K562 (cell line): ENCODE data around the gene HOXB6. TPM values are rescaled to one million over a fixed set of nuclear protein-coding genes. Genes with fewer than 3 reads are reported as not detected.

Source experiments
- CHD4 ChIP-seq: fragments of 200-600 bp; sonication (generic); IDR thresholded peaks from 3 replicates; pipeline ENCODE4 v1.6.1; 2012; ENCODE audit warnings: low read depth, mild to moderate bottlenecking, mixed read lengths, low read length, inconsistent platforms; ENCODE audit not compliant: insufficient read depth, insufficient replicate concordance, poor library complexity, severe bottlenecking
- DMBX1 ChIP-seq: fragments of 250-450 bp; sonication (Bioruptor Pico); IDR thresholded peaks from 2 replicates; pipeline ENCODE4 v1.8.0; 2022; ENCODE audit warnings: inconsistent platforms, mild to moderate bottlenecking, moderate library complexity, borderline replicate concordance
- EZH2 ChIP-seq: IDR thresholded peaks from 2 replicates; pipeline ENCODE4 v1.6.1; 2012; ENCODE audit warnings: low read depth, mild to moderate bottlenecking, inconsistent platforms, low read length, borderline replicate concordance
- MAFF ChIP-seq: IDR thresholded peaks from 2 replicates; pipeline ENCODE4 v1.6.1; 2012; ENCODE audit warnings: low read length, improper control_type of control experiment
- NFE2L1 ChIP-seq: fragments of 450-650 bp; IDR thresholded peaks from 2 replicates; pipeline ENCODE4 v1.6.1; 2016; ENCODE audit warnings: missing genetic modification characterization, low read depth, mild to moderate bottlenecking, missing compliant biosample characterization, moderate library complexity, borderline replicate concordance
- NFRKB ChIP-seq: fragments of 450-650 bp; IDR thresholded peaks from 2 replicates; pipeline ENCODE4 v1.6.1; 2016; ENCODE audit warnings: low read depth
- POLR2B ChIP-seq: fragments of 450-650 bp; IDR thresholded peaks from 2 replicates; pipeline ENCODE4 v1.6.1; 2018; ENCODE audit warnings: low read depth; ENCODE audit not compliant: partially characterized antibody
- RAD51 ChIP-seq: fragments of 450-650 bp; IDR thresholded peaks from 2 replicates; pipeline ENCODE4 v1.7.1; 2016; ENCODE audit warnings: low read depth, mild to moderate bottlenecking, borderline replicate concordance
- RBFOX2 ChIP-seq: fragments of 200-400 bp; formaldehyde crosslinking; IDR thresholded peaks from 2 replicates; pipeline ENCODE4 v1.6.1; 2017; ENCODE audit warnings: low read depth, mild to moderate bottlenecking, low read length, moderate library complexity
- SMAD4 ChIP-seq: fragments of 250-450 bp; sonication (Bioruptor Pico); conservative IDR thresholded peaks from 2 replicates; pipeline ENCODE4 v1.8.0; 2021; ENCODE audit warnings: inconsistent platforms, mild to moderate bottlenecking, moderate library complexity
- SMARCA5 ChIP-seq: fragments of 450-650 bp; IDR thresholded peaks from 2 replicates; pipeline ENCODE4 v1.6.1; 2016
- SMARCB1 ChIP-seq: IDR thresholded peaks from 2 replicates; pipeline ENCODE4 v1.6.1; 2011; ENCODE audit warnings: improper control_type of control experiment, low read depth; ENCODE audit not compliant: insufficient read length
- STAT5B ChIP-seq: fragments of 250-450 bp; sonication (Bioruptor Pico); IDR thresholded peaks from 2 replicates; pipeline ENCODE4 v1.8.0; 2021; ENCODE audit warnings: mild to moderate bottlenecking, inconsistent platforms
- TAF1 ChIP-seq: IDR thresholded peaks from 2 replicates; pipeline ENCODE4 v1.6.1; 2011; ENCODE audit warnings: mild to moderate bottlenecking, low read length, moderate library complexity; ENCODE audit not compliant: insufficient read depth, control insufficient read depth, severe bottlenecking; ENCODE audit errors: extremely low read depth
- polyA plus RNA-seq, 8 experiments: library from polyadenylated mRNA; depleted of rRNA in 4 of 8; stranded (reverse) in 5 of 8; unstranded in 3 of 8; fragments of >200 nt; fragmentation: Nextera tagmentation in 2 of 8; fragmentation: Illumina TruSeq in 1 of 8; extraction: Ambion mirVana in 2 of 8; extraction: Trizol in 1 of 8; gene quantifications; 2 replicates each; pipeline versions ENCODE4 v1.2.1 to v1.2.3, GENCODE V29; 2011 to 2014; ENCODE audit warnings: inconsistent platforms in 1 of 8, missing spikeins in 1 of 8
- total RNA-seq, 7 experiments: library from RNA; depleted of rRNA in 6 of 7; stranded (reverse); fragments of >200 nt in 6 of 7; fragmentation: Illumina TruSeq in 2 of 7; extraction: Trizol in 2 of 7; gene quantifications; 2 replicates each; pipeline versions ENCODE4 v1.2.1 to v1.2.3, GENCODE V29; 2011 to 2021; ENCODE audit warnings: low replicate concordance in 1 of 7
- TF ChIP-seq, protein P1 (sequence below): sonication (generic); formaldehyde crosslinking; IDR thresholded peaks from 2 replicates; pipeline ENCODE4 v1.8.0; 2022; ENCODE audit warnings: mild to moderate bottlenecking, missing genetic modification reagents
- TF ChIP-seq, protein P2 (sequence below): fragments of 250-450 bp; sonication (Bioruptor Pico); IDR thresholded peaks from 2 replicates; pipeline ENCODE4 v1.4.0; 2020
- TF ChIP-seq, protein P3 (sequence below): fragments of 450-650 bp; IDR thresholded peaks from 2 replicates; pipeline ENCODE4 v1.6.1; 2018; ENCODE audit not compliant: partially characterized antibody

Gene HOXB6
- total and polyA plus RNA-seq, 9 of the 15 experiments (the other 6 are each of a cell fraction or from before 2014, with no cell fraction given): 1.2 to 14.8 (median 4.9) TPM

DNA sequence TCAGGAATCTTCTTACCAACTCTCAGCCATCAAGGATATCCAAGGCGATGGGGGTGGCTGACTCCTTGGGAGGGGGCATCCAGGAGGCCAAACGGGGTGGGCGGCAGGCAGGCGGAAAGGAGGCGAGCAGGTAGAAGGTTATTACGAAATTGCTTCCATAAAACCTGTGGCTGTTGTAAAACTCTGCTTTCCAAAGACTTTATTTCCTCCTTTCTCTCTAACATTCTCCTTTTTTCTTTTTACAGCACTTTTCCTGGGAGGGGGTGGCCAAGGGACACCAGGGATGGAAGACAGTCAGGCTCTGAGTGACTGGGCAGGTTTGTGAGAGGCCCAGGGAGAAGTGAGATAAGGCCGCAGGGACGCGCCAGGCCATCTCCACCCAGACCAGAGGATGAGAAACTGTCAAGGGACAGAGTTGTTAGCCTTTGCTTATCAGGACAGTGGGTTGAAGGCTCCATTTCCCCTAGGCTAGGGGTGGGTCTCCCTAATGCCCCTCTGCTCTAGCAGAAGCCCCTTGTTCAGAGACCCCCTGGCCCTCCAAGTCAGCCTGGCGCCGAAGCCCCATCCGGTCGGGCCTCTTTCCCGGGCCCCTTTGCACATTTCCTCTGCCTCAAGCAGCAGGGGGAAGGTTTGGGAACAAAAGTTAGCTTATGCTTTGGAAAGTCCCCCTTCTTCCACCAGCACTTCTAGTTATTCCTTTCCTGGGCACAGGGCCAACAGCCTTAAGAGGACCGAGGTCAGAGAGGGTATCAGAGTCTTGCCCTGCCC lies 26.3 kb upstream of the HOXB6 start (continued):
- TF ChIP-seq DMBX1 (CRISPR knock-in tag): 0 out of 2 replicates have a peak, but pooled peaks have one; percentile 45
- peak; percentile 50 for TF ChIP-seq NFRKB
- TF ChIP-seq SMAD4 (CRISPR knock-in tag): peak; percentile 85
- peak; percentile 89 for TF ChIP-seq TAF1
- TF ChIP-seq, protein P1, sequence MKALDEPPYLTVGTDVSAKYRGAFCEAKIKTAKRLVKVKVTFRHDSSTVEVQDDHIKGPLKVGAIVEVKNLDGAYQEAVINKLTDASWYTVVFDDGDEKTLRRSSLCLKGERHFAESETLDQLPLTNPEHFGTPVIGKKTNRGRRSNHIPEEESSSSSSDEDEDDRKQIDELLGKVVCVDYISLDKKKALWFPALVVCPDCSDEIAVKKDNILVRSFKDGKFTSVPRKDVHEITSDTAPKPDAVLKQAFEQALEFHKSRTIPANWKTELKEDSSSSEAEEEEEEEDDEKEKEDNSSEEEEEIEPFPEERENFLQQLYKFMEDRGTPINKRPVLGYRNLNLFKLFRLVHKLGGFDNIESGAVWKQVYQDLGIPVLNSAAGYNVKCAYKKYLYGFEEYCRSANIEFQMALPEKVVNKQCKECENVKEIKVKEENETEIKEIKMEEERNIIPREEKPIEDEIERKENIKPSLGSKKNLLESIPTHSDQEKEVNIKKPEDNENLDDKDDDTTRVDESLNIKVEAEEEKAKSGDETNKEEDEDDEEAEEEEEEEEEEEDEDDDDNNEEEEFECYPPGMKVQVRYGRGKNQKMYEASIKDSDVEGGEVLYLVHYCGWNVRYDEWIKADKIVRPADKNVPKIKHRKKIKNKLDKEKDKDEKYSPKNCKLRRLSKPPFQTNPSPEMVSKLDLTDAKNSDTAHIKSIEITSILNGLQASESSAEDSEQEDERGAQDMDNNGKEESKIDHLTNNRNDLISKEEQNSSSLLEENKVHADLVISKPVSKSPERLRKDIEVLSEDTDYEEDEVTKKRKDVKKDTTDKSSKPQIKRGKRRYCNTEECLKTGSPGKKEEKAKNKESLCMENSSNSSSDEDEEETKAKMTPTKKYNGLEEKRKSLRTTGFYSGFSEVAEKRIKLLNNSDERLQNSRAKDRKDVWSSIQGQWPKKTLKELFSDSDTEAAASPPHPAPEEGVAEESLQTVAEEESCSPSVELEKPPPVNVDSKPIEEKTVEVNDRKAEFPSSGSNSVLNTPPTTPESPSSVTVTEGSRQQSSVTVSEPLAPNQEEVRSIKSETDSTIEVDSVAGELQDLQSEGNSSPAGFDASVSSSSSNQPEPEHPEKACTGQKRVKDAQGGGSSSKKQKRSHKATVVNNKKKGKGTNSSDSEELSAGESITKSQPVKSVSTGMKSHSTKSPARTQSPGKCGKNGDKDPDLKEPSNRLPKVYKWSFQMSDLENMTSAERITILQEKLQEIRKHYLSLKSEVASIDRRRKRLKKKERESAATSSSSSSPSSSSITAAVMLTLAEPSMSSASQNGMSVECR (CRISPR knock-in tag): 0 out of 2 replicates have a peak, but pooled peaks have one; percentile 38
- TF ChIP-seq, protein P2, sequence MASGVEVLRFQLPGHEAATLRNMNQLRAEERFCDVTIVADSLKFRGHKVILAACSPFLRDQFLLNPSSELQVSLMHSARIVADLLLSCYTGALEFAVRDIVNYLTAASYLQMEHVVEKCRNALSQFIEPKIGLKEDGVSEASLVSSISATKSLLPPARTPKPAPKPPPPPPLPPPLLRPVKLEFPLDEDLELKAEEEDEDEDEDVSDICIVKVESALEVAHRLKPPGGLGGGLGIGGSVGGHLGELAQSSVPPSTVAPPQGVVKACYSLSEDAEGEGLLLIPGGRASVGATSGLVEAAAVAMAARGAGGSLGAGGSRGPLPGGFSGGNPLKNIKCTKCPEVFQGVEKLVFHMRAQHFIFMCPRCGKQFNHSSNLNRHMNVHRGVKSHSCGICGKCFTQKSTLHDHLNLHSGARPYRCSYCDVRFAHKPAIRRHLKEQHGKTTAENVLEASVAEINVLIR (CRISPR knock-in tag): no peak
- no peak for TF ChIP-seq SMARCA5
- TF ChIP-seq SMARCB1: peak; percentile 35
- peak; percentile 78 for TF ChIP-seq POLR2B
- TF ChIP-seq NFE2L1 (tag): no peak; the same call in 1 of the 2 replicates
- no peak for TF ChIP-seq STAT5B
- TF ChIP-seq, protein P3, sequence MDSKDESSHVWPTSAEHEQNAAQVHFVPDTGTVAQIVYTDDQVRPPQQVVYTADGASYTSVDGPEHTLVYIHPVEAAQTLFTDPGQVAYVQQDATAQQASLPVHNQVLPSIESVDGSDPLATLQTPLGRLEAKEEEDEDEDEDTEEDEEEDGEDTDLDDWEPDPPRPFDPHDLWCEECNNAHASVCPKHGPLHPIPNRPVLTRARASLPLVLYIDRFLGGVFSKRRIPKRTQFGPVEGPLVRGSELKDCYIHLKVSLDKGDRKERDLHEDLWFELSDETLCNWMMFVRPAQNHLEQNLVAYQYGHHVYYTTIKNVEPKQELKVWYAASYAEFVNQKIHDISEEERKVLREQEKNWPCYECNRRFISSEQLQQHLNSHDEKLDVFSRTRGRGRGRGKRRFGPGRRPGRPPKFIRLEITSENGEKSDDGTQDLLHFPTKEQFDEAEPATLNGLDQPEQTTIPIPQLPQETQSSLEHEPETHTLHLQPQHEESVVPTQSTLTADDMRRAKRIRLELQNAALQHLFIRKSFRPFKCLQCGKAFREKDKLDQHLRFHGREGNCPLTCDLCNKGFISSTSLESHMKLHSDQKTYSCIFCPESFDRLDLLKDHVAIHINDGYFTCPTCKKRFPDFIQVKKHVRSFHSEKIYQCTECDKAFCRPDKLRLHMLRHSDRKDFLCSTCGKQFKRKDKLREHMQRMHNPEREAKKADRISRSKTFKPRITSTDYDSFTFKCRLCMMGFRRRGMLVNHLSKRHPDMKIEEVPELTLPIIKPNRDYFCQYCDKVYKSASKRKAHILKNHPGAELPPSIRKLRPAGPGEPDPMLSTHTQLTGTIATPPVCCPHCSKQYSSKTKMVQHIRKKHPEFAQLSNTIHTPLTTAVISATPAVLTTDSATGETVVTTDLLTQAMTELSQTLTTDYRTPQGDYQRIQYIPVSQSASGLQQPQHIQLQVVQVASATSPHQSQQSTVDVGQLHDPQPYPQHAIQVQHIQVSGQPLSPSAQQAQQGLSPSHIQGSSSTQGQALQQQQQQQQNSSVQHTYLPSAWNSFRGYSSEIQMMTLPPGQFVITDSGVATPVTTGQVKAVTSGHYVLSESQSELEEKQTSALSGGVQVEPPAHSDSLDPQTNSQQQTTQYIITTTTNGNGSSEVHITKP: peak; percentile 98
- TF ChIP-seq RAD51: no peak
- TF ChIP-seq RBFOX2: peak; percentile 69
- peak; percentile 74 for TF ChIP-seq MAFF
- TF ChIP-seq CHD4: no peak
- no peak for TF ChIP-seq EZH2
